H1 (cell line): ENCODE results near the gene CCDC157.

Experiments used
- CHD2 ChIP-seq: IDR thresholded peaks from 2 replicates; pipeline ENCODE4 v1.6.1; 2012; ENCODE audit warnings: low read length, improper control_type of control experiment
- CTCF ChIP-seq, 3 experiments: IDR thresholded peaks; 1 replicate in 2 of 3; 2 replicates in 1 of 3; pipeline versions ENCODE4 v1.5.1 to v1.6.1; 2011; ENCODE audit warnings: low read length in 3 of 3, mild to moderate bottlenecking in 3 of 3, inconsistent platforms in 2 of 3, low read depth in 1 of 3, moderate library complexity in 1 of 3; ENCODE audit not compliant: insufficient read depth in 1 of 3; ENCODE audit errors: control extremely low read depth in 1 of 3
- EZH2 ChIP-seq: fragments of 200-600 bp; sonication (generic); IDR thresholded peaks from 2 replicates; pipeline ENCODE4 v1.7.1; 2012; ENCODE audit warnings: low read depth, mild to moderate bottlenecking, moderate library complexity, low read length, inconsistent platforms; ENCODE audit not compliant: severe bottlenecking
- MAFK ChIP-seq: IDR thresholded peaks from 2 replicates; pipeline ENCODE4 v1.6.1; 2012; ENCODE audit warnings: low read depth, mild to moderate bottlenecking, improper control_type of control experiment, low read length
- POLR2A ChIP-seq, 2 experiments: IDR thresholded peaks; 1 replicate in 1 of 2; 2 replicates in 1 of 2; pipeline ENCODE4 v1.6.1; 2011; ENCODE audit warnings: low read depth in 2 of 2, low read length in 2 of 2, mild to moderate bottlenecking in 2 of 2; ENCODE audit errors: control extremely low read depth in 1 of 2
- POLR2AphosphoS5 ChIP-seq: IDR thresholded peaks from 2 replicates; pipeline ENCODE4 v1.6.1; 2011; ENCODE audit warnings: low read depth, low read length
- TEAD4 ChIP-seq: IDR thresholded peaks from 2 replicates; pipeline ENCODE4 v1.6.1; 2012; ENCODE audit warnings: low read depth, low read length, inconsistent platforms, mixed read lengths
- TF ChIP-seq, protein P1 (sequence below): IDR thresholded peaks from 2 replicates; pipeline ENCODE4 v1.6.1; 2011; ENCODE audit warnings: low read length, improper control_type of control experiment

GRCh38 chr22:30398685-30399680 is 42.2 kb downstream of the CCDC157 start:
- no peak for TF ChIP-seq CTCF (IDR thresholded peaks at IDR 0.05; ENCODE audit: control extremely low read depth in 1 of 3, insufficient read depth in 1 of 3, low read depth in 1 of 3, low read length in 3 of 3)
- no peak for TF ChIP-seq POLR2AphosphoS5
- TF ChIP-seq MAFK, result no peak
- TF ChIP-seq TEAD4, result no peak
- TF ChIP-seq CHD2, result no peak
- TF ChIP-seq POLR2A (IDR thresholded peaks at IDR 0.05; ENCODE audit: control extremely low read depth in 1 of 2, low read depth in 2 of 2, low read length in 2 of 2), result no peak
- no peak for TF ChIP-seq EZH2
- TF ChIP-seq, protein P1, sequence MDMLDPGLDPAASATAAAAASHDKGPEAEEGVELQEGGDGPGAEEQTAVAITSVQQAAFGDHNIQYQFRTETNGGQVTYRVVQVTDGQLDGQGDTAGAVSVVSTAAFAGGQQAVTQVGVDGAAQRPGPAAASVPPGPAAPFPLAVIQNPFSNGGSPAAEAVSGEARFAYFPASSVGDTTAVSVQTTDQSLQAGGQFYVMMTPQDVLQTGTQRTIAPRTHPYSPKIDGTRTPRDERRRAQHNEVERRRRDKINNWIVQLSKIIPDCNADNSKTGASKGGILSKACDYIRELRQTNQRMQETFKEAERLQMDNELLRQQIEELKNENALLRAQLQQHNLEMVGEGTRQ, result no peak
